HL-60 (cell line): Measurements from ENCODE around the gene HAUS8.

ENCODE experiments used
- DNase-seq, 2 experiments: peaks; one replicate each; pipeline ENCODE4 v3.0.0-alpha.2; 2010 to 2020; ENCODE audit warnings: low read depth in 1 of 2, low spot score in 1 of 2
- H3K27ac ChIP-seq: fragments of 250-450 bp; sonication (Bioruptor Pico); replicated peaks from 2 replicates; pipeline ENCODE4 v1.5.1; 2020; ENCODE audit warnings: mild to moderate bottlenecking, moderate library complexity
- H3K27me3 ChIP-seq: fragments of 250-450 bp; sonication (Bioruptor Pico); 2 replicates; pipeline ENCODE4 v1.5.1; 2021; ENCODE audit warnings: mild to moderate bottlenecking, moderate library complexity; ENCODE audit not compliant: insufficient read depth, poor library complexity, severe bottlenecking
- H3K4me3 ChIP-seq: replicated peaks from 2 replicates; pipeline ENCODE4 v1.5.1; 2011; ENCODE audit warnings: mild to moderate bottlenecking, control low read depth, low read length; ENCODE audit not compliant: insufficient read depth
- CTCF ChIP-seq: IDR thresholded peaks from one replicate; pipeline ENCODE4 v1.5.1; 2011; ENCODE audit warnings: low read length, control low read depth, inconsistent platforms; ENCODE audit not compliant: insufficient read depth
- GABPA ChIP-seq: IDR thresholded peaks from 2 replicates; pipeline ENCODE4 v1.6.1; 2012; ENCODE audit warnings: low read depth
- POLR2AphosphoS5 ChIP-seq: IDR thresholded peaks from 2 replicates; pipeline ENCODE4 v1.6.1; 2012; ENCODE audit warnings: low read depth
- SPI1 ChIP-seq: IDR thresholded peaks from 2 replicates; pipeline ENCODE4 v1.6.1; 2012; ENCODE audit warnings: low read depth, mild to moderate bottlenecking, borderline replicate concordance
- TF ChIP-seq, protein P1 (sequence below): IDR thresholded peaks from 2 replicates; pipeline ENCODE4 v1.6.1; 2012; ENCODE audit warnings: low read depth; ENCODE audit not compliant: insufficient replicate concordance

HAUS8 gene

DNA sequence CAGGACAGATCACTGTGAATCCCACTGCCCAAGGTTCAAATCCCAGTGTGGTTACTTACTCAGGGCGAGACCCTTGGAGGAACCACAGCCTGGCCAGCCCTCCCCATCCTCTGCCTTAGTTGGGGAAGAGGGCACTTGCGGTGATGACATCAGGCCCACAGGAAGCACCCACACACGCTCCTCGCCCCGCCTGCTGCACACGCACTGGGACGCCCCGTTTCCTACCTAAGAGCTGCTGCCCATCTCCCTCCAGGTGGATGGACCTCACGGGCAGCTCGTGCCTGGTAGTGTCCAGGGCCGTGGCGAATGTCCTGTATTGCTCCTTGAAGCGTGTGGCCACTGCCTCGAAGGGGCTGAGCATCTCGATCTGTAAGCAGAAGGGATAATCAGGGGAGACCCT, 19.6 kb downstream of the HAUS8 start:
- Histone ChIP-seq H3K27ac (no peak overlapping the region), H3K27me3 (no peaks in the 10 kb centered on the region), H3K4me3 (no peak overlapping the region)
- no peak for DNase-seq
- no peak for TF ChIP-seq GABPA
- TF ChIP-seq CTCF = no peak
- no peak for TF ChIP-seq SPI1
- TF ChIP-seq POLR2AphosphoS5 = no peak
- TF ChIP-seq, protein P1, sequence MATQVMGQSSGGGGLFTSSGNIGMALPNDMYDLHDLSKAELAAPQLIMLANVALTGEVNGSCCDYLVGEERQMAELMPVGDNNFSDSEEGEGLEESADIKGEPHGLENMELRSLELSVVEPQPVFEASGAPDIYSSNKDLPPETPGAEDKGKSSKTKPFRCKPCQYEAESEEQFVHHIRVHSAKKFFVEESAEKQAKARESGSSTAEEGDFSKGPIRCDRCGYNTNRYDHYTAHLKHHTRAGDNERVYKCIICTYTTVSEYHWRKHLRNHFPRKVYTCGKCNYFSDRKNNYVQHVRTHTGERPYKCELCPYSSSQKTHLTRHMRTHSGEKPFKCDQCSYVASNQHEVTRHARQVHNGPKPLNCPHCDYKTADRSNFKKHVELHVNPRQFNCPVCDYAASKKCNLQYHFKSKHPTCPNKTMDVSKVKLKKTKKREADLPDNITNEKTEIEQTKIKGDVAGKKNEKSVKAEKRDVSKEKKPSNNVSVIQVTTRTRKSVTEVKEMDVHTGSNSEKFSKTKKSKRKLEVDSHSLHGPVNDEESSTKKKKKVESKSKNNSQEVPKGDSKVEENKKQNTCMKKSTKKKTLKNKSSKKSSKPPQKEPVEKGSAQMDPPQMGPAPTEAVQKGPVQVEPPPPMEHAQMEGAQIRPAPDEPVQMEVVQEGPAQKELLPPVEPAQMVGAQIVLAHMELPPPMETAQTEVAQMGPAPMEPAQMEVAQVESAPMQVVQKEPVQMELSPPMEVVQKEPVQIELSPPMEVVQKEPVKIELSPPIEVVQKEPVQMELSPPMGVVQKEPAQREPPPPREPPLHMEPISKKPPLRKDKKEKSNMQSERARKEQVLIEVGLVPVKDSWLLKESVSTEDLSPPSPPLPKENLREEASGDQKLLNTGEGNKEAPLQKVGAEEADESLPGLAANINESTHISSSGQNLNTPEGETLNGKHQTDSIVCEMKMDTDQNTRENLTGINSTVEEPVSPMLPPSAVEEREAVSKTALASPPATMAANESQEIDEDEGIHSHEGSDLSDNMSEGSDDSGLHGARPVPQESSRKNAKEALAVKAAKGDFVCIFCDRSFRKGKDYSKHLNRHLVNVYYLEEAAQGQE = no peak

DNA sequence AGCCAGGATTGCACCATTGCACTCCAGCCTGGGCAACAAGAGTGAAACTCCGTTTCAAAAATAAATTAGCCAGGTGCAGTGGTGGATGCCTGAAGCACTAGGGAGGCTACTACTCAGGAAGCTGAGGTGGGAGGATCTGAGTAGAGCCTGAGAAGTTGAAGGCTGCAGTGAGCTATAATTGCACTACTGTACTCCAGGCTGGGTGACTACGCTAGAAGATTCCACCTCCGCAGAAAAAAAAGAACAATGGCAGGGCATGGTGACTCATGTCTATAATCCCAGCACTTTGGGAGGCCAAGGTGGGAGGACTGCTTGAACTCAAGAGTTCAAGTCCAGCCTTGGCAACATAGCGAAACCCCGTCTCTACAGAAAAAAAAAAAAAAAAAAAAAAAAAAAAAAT, 20.5 kb downstream of the HAUS8 start:
- Histone ChIP-seq H3K27ac (no peak overlapping the region), H3K4me3 (no peak overlapping the region), H3K27me3 (no peaks in the 10 kb centered on the region)
- TF ChIP-seq GABPA (no peak), POLR2AphosphoS5 (no peak)
- TF ChIP-seq, protein P1 = no peak
- no peak for DNase-seq

- no peaks in the 10 kb centered on the region for H3K27me3 ChIP-seq
- no peak for TF ChIP-seq SPI1
- TF ChIP-seq CTCF = peak; percentile 46
- peak in 1 of 2 experiments; percentile 29 for DNase-seq
- H3K27ac ChIP-seq = no peak overlapping the region
- H3K4me3 ChIP-seq = no peak overlapping the region
Measured at GRCh38 chr19:17052439-17052838, 22.8 kb downstream of the HAUS8 start.

DNA sequence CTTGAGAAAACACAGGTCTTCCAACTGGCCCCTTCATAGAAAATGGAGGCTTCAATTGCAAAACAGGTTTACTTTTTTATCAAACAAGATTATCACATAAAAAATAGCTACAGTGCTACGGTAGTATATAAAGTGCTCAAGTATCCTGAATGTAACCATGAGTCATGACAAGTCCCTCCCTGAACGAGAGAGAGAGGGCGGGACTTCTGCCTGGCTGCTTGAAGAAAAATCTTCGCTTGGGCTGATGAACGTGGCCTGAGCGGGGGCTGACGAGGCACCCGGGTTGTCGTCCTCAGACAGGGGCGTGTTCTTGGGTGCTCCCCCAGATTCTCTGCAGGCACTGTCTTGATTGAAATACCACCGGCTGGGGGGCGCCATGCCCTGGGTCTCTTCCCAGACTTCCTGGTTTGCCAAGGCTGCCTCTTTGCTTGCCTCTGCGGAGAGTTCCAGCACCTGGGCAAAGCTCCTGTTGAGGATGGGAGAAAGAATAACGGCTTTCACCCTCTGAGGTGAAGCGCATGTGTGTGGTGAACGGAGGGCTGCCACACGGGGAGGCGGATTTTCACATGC, 25.5 kb downstream of the HAUS8 start:
- Histone ChIP-seq H3K4me3 (no peak overlapping the region), H3K27ac (no peak overlapping the region), H3K27me3 (no peaks in the 10 kb centered on the region)
- DNase-seq = no peak
- no peak for TF ChIP-seq CTCF
- TF ChIP-seq GABPA = no peak
- TF ChIP-seq, protein P1 = no peak
- no peak for TF ChIP-seq POLR2AphosphoS5
- no peak for TF ChIP-seq SPI1
